ENCODE data around the gene APOBEC4. TPM values are rescaled to one million over a fixed set of nuclear protein-coding genes. Genes with fewer than 3 reads are reported as not detected.

Gene APOBEC4
- total RNA-seq, 1 experiment from 2014 or later, result not detected

DNA sequence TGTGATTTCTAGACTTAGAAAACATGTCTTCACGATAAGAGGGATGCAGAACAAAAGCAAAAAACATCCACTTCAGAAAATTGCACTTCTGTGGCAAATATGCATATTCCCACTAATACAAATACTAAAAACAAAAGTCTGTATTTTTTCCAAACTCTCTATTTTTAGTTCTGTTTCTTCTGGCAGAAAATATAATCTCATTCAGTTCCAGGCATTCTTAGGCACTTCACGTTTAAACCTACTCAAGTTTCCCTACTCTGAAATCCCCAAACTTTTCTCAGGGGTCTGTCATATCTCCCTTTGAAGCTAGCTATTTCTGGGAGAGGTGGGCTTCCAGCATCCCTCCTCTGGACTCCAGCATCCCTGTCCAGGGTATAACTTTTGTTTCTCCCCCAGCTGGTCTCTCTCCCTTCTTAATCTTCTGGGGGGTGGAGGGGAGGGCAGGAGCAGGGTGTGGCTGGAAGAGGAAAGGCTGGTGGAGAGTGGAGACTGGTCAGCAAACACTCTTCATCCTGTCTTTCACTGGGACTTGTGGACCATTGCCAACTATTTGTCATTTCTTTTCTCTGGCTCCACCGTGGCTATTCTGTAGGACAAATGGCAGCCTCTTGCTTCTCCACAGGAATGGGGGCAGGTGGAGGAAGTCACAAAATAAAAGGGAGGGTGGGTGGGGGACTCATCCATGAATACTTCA, 43.2 kb downstream of the APOBEC4 start:
- ATAC-seq (no peak), DNase-seq (ENCODE audit: low read depth, low spot score) (no peak)
- ChIA-PET POLR2A (interaction anchor here (0.8 kb wide), 1 partner anchor 9 kb away, joined by 3 read pairs; no protein-coding TSS in a partner anchor), RAD21 (ENCODE audit: low non-redundant PET in 1 of 2, low total read pairs in 2 of 2, uncharacterized antibody in 2 of 2, unreplicated experiment in 2 of 2) (interaction anchor here in 1 of 2 experiments (0.8 kb wide), 1 partner anchor 30 kb away, joined by 3 read pairs; no protein-coding TSS in a partner anchor), CTCF (interaction anchor here (0.8 to 1.9 kb wide), 7 partner anchors 10 to 306 kb away, joined by 3 to 11 read pairs (median 3); no protein-coding TSS in a partner anchor)
- intact Hi-C loops (cut with micrococcal nuclease), result no loop called here
- no peaks in the 10 kb centered on the region for H3K36me3 ChIP-seq (ENCODE audit: control insufficient read depth in 1 of 2, insufficient read depth in 2 of 2, low read length in 2 of 2)
- TF ChIP-seq SRF (IDR thresholded peaks at IDR 0.05; ENCODE audit: low read depth) (no peak), ZNF274 (IDR thresholded peaks at IDR 0.05; ENCODE audit: low read depth, low read length) (no peak), FOSL1 (IDR thresholded peaks at IDR 0.05; ENCODE audit: low read depth) (no peak), SIN3A (IDR thresholded peaks at IDR 0.05; ENCODE audit: low read depth) (no peak), JUND (IDR thresholded peaks at IDR 0.05) (no peak), ZFX (IDR thresholded peaks at IDR 0.05) (no peak), EZH2phosphoT487 (IDR thresholded peaks at IDR 0.05; ENCODE audit: borderline replicate concordance) (no peak), POLR2AphosphoS5 (IDR thresholded peaks at IDR 0.05; ENCODE audit: low read depth, low read length) (no peak), RAD21 (IDR thresholded peaks at IDR 0.05; ENCODE audit: low read depth) (no peak), EZH2 (IDR thresholded peaks at IDR 0.05) (no peak), YY1 (IDR thresholded peaks at IDR 0.05; ENCODE audit: extremely low read depth, insufficient replicate concordance, low read depth, low read length) (no peak), CEBPB (IDR thresholded peaks at IDR 0.05; ENCODE audit: low read depth) (no peak), SP1 (IDR thresholded peaks at IDR 0.05; ENCODE audit: low read depth) (no peak), ELF1 (IDR thresholded peaks at IDR 0.05; ENCODE audit: borderline replicate concordance, low read depth) (no peak), CBX3 (IDR thresholded peaks at IDR 0.05; ENCODE audit: low read depth) (no peak)
- TF ChIP-seq, protein P1, sequence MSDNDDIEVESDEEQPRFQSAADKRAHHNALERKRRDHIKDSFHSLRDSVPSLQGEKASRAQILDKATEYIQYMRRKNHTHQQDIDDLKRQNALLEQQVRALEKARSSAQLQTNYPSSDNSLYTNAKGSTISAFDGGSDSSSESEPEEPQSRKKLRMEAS (IDR thresholded peaks at IDR 0.05), result no peak
- TF ChIP-seq, protein P2, sequence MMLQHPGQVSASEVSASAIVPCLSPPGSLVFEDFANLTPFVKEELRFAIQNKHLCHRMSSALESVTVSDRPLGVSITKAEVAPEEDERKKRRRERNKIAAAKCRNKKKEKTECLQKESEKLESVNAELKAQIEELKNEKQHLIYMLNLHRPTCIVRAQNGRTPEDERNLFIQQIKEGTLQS (IDR thresholded peaks at IDR 0.05), result no peak
- TF ChIP-seq, protein P3, sequence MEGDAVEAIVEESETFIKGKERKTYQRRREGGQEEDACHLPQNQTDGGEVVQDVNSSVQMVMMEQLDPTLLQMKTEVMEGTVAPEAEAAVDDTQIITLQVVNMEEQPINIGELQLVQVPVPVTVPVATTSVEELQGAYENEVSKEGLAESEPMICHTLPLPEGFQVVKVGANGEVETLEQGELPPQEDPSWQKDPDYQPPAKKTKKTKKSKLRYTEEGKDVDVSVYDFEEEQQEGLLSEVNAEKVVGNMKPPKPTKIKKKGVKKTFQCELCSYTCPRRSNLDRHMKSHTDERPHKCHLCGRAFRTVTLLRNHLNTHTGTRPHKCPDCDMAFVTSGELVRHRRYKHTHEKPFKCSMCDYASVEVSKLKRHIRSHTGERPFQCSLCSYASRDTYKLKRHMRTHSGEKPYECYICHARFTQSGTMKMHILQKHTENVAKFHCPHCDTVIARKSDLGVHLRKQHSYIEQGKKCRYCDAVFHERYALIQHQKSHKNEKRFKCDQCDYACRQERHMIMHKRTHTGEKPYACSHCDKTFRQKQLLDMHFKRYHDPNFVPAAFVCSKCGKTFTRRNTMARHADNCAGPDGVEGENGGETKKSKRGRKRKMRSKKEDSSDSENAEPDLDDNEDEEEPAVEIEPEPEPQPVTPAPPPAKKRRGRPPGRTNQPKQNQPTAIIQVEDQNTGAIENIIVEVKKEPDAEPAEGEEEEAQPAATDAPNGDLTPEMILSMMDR (IDR thresholded peaks at IDR 0.05 in 2 of 3, conservative IDR thresholded peaks at IDR 0.05 in 1 of 3; ENCODE audit: borderline replicate concordance in 1 of 3, insufficient read depth in 1 of 3, low read depth in 2 of 3, low read length in 2 of 3), result no peak
- TF ChIP-seq, protein P4, sequence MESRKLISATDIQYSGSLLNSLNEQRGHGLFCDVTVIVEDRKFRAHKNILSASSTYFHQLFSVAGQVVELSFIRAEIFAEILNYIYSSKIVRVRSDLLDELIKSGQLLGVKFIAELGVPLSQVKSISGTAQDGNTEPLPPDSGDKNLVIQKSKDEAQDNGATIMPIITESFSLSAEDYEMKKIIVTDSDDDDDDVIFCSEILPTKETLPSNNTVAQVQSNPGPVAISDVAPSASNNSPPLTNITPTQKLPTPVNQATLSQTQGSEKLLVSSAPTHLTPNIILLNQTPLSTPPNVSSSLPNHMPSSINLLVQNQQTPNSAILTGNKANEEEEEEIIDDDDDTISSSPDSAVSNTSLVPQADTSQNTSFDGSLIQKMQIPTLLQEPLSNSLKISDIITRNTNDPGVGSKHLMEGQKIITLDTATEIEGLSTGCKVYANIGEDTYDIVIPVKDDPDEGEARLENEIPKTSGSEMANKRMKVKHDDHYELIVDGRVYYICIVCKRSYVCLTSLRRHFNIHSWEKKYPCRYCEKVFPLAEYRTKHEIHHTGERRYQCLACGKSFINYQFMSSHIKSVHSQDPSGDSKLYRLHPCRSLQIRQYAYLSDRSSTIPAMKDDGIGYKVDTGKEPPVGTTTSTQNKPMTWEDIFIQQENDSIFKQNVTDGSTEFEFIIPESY (IDR thresholded peaks at IDR 0.05; ENCODE audit: extremely low read depth, insufficient replicate concordance, low read length), result no peak
- no peaks in the 10 kb centered on the region for H4K20me1 ChIP-seq (ENCODE audit: insufficient read depth)
- no peak overlapping the region for H3K27ac ChIP-seq (ENCODE audit: low read depth, low read length)
- H3K9me2 ChIP-seq (ENCODE audit: insufficient read depth), result no peaks in the 10 kb centered on the region
- H3K79me2 ChIP-seq (ENCODE audit: insufficient read depth, low read length), result no peaks in the 10 kb centered on the region
- H3K9me3 ChIP-seq (ENCODE audit: control insufficient read depth in 1 of 2, insufficient read depth in 1 of 2, low read depth in 1 of 2, low read length in 2 of 2), result no peaks in the 10 kb centered on the region
- H3K4me3 ChIP-seq (replicated peaks in 1 of 2; ENCODE audit: low read depth in 1 of 2, low read length in 2 of 2), result no peak overlapping the region
- peak overlapping the region; percentile 66 for H2AFZ ChIP-seq (ENCODE audit: low read depth, low read length, poor library complexity, severe bottlenecking)
- no peak overlapping the region for H3K4me2 ChIP-seq (ENCODE audit: low read length)
- H3K27me3 ChIP-seq (ENCODE audit: insufficient read depth, low read length), result no peaks in the 10 kb centered on the region
- no peak overlapping the region for H3K9ac ChIP-seq (ENCODE audit: low read length)
- H3K4me1 ChIP-seq (ENCODE audit: control insufficient read depth in 1 of 2, insufficient read depth in 2 of 2, low read length in 2 of 2), result peaks cover 0 to 12% of the 10 kb centered on the region in 2 experiments; a peak in 2 of 4 replicates
- no TSS peak for BruUV-seq (replicated peaks)
